GM12878 (cell line): Measurements from ENCODE around the gene MOB2.

ENCODE experiments used
- CHD4 ChIP-seq: fragments of 200-600 bp; sonication (generic); IDR thresholded peaks from 2 replicates; pipeline ENCODE4 v1.6.1; 2016; ENCODE audit warnings: mild to moderate bottlenecking
- CTCF ChIP-seq, 3 experiments: IDR thresholded peaks in 2 of 3; conservative IDR thresholded peaks in 1 of 3; 2 replicates each; pipeline ENCODE4 v1.5.1; 2011; ENCODE audit warnings: low read depth in 3 of 3, low read length in 3 of 3, mild to moderate bottlenecking in 3 of 3, control low read depth in 2 of 3, moderate library complexity in 2 of 3, inconsistent platforms in 1 of 3, mixed read lengths in 1 of 3; ENCODE audit not compliant: control insufficient read depth in 2 of 3, insufficient read depth in 1 of 3; ENCODE audit errors: extremely low read depth in 1 of 3
- EP300 ChIP-seq, 2 experiments: fragments of 150-350 bp in 1 of 2; IDR thresholded peaks; 2 replicates each; pipeline ENCODE4 v1.6.1; 2011 to 2012; ENCODE audit warnings: low read depth in 2 of 2, low read length in 2 of 2, borderline replicate concordance in 1 of 2, improper control_type of control experiment in 1 of 2, inconsistent platforms in 1 of 2; ENCODE audit not compliant: control insufficient read depth in 1 of 2
- MXI1 ChIP-seq: fragments of 150-350 bp; IDR thresholded peaks from 2 replicates; pipeline ENCODE4 v1.6.1; 2011; ENCODE audit warnings: low read depth, mild to moderate bottlenecking, inconsistent platforms, low read length, improper control_type of control experiment
- NRF1 ChIP-seq: conservative IDR thresholded peaks from 2 replicates; pipeline ENCODE4 v1.6.1; 2011; ENCODE audit warnings: mild to moderate bottlenecking, low read depth, low read length, improper control_type of control experiment
- POLR2A ChIP-seq: IDR thresholded peaks from 2 replicates; pipeline ENCODE4 v1.6.1; 2011; ENCODE audit warnings: low read depth, mild to moderate bottlenecking, low read length
- PRDM15 ChIP-seq: fragments of 450-650 bp; formaldehyde crosslinking; IDR thresholded peaks from 2 replicates; pipeline ENCODE4 v1.4.0; 2020; ENCODE audit warnings: mild to moderate bottlenecking, moderate library complexity
- SREBF2 ChIP-seq: IDR thresholded peaks from 2 replicates; pipeline ENCODE4 v1.6.1; 2012; ENCODE audit warnings: mild to moderate bottlenecking, low read length
- TCF12 ChIP-seq: IDR thresholded peaks from 2 replicates; pipeline ENCODE4 v1.6.1; 2011; ENCODE audit warnings: low read depth, mild to moderate bottlenecking, low read length
- ZNF217 ChIP-seq: fragments of 450-650 bp; IDR thresholded peaks from 2 replicates; pipeline ENCODE4 v1.6.1; 2017; ENCODE audit warnings: antibody characterized with exemption, mild to moderate bottlenecking
- ZNF274 ChIP-seq: IDR thresholded peaks from one replicate; pipeline ENCODE4 v1.8.0; 2011; ENCODE audit not compliant: insufficient read length, insufficient read depth
- ZZZ3 ChIP-seq: IDR thresholded peaks from 2 replicates; pipeline ENCODE4 v1.6.1; 2011; ENCODE audit warnings: low read depth; ENCODE audit not compliant: control insufficient read depth, insufficient read length

GRCh38 chr11:1532014-1532586 lies 45.5 kb upstream of the MOB2 start:
- no peak for TF ChIP-seq ZZZ3
- no peak for TF ChIP-seq PRDM15 (CRISPR knock-in tag)
- TF ChIP-seq ZNF217, result no peak
- TF ChIP-seq ZNF274, result no peak
- TF ChIP-seq SREBF2, result no peak
- no peak for TF ChIP-seq CHD4
- TF ChIP-seq POLR2A, result no peak
- TF ChIP-seq EP300 (IDR thresholded peaks at IDR 0.05; ENCODE audit: borderline replicate concordance in 1 of 2, control insufficient read depth in 1 of 2, low read depth in 2 of 2, low read length in 2 of 2), result no peak
- no peak for TF ChIP-seq NRF1
- TF ChIP-seq TCF12, result no peak
- TF ChIP-seq MXI1, result no peak
- no peak for TF ChIP-seq CTCF (IDR thresholded peaks at IDR 0.05 in 2 of 3, conservative IDR thresholded peaks at IDR 0.05 in 1 of 3; ENCODE audit: control insufficient read depth in 2 of 3, extremely low read depth in 1 of 3, insufficient read depth in 1 of 3, low read depth in 3 of 3, low read length in 3 of 3)
